ENCODE measurements around the gene FOS.
"Not testable (repeated sequence)": the region's sequence is repeated elsewhere in the genome, so short reads cannot be mapped to it uniquely, and the experiment has no call there.

FOS gene

DNA sequence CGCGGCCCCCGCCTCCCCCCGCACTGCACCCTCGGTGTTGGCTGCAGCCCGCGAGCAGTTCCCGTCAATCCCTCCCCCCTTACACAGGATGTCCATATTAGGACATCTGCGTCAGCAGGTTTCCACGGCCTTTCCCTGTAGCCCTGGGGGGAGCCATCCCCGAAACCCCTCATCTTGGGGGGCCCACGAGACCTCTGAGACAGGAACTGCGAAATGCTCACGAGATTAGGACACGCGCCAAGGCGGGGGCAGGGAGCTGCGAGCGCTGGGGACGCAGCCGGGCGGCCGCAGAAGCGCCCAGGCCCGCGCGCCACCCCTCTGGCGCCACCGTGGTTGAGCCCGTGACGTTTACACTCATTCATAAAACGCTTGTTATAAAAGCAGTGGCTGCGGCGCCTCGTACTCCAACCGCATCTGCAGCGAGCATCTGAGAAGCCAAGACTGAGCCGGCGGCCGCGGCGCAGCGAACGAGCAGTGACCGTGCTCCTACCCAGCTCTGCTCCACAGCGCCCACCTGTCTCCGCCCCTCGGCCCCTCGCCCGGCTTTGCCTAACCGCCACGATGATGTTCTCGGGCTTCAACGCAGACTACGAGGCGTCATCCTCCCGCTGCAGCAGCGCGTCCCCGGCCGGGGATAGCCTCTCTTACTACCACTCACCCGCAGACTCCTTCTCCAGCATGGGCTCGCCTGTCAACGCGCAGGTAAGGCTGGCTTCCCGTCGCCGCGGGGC is at the start of gene FOS:
Gene FOS (plus strand): TSS at position 407 of the 731 bp plus-strand sequence. CDS start 155 bp downstream, at position 562.
- peak; percentile 96 to 97 for DNase-seq

DNA sequence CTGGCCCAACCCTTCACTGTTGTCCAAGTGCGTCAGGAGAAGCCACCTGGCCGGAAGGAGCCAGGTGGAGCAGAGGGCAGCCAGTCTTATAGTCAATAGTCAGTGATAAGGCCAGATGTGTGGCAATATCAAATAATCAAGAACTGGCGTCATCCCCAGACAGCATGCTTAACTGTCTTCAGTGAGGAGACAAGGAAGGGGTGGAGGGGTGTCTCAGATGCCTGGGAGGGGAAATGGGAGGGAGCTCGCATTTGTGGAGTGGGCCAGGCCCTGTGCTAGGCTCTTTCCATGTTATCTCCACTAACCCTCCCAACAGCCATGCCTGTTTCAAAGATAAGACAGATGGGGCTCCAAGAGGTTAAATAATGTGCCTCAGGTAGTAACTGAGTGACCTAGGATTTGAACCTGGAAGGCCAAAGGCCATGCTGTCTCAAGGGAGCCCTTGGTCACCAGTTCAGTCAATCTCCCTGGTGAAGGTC is 48.9 kb upstream of the FOS start:
- DNase-seq: no peak

DNA sequence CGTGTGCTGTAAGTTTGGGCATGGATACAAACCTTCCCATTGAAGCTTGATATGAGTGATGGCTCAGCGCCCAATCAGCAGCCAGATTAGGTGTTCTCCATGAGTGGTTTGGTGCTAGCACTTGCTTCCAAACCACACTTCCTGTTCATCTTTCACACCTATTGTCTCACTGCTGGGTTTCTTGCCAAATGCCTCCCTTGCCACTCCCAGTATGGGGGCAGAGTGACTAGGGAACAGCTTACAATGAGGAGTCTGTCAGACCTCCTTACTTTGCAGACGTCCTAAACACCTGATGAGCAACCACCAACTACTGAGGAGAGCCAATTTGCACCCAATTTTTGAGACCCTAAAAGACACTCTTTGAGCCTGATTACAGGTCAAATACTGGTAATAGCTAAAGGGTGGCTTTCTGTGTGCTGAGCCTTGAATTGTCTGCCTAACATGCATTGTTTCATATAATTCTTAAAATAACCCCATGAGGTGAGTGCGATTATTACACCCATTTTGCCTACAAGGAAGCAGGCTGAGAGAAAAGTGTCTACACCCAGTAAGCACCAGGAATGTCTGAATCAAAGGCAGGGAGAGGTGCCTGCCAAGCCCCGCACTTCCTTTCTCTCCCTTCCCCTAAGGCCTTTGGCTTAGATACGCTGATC is 48.4 kb upstream of the FOS start:
- peak; percentile 48 to 78 for DNase-seq

DNA sequence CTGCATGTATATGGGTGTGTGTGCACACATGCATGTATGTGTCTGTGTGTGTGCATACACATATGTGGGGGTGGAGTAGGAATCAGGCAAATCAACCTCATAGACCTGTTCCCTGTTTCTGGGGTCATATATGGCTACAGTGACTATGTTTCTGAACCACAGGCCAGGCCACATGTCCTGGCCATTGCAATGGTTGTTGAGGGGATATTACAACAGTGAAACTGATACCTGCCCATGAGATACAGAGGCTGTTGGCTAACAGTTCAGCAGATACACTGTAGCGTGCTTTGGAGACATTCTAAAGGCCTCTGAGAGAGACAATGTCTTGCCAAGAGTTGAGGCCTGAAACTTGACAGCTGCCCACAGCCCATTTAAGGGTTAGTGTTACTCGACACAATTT is 47.3 kb upstream of the FOS start:
- DNase-seq: no peak

DNA sequence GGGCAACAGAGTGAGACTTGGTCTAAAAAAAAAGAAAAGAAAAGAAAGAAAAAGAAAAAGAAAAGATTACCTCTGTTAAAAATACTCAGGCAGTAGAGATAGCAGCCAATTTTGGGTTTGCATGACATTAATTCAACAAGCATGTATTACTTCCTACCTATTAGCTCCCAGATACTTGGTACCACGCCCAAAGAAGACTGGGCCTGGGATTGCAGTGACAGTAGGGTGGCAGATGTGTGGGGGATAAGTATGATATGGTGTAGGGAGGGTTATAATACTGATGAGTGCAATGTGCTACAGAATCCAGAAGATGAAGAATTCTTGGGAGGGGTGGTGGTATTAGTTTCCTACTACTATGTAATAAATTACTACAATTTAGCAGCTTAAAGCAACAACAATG is 46.4 kb upstream of the FOS start:
- DNase-seq: no peak

DNA sequence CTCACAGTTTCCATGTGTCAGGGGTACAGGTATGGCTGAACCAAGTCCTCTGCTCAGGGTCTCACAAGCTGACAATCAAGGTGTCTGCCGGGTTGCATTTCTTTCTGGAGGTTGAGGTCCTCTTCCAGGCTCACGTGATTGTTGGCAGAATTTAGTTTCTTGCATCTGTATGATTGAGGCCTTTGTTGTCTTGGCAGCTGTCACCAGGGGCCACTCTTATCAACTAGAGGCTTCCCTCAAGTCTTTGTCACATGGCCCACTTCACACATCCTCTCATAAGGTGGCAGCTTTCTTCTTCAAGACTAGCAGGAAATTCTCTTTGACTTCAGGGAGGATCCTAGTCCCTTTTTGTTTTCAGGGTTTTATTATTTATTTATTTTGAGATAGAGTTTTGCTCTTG is 46.0 kb upstream of the FOS start:
- peak; percentile 63 to 83 for DNase-seq

DNA sequence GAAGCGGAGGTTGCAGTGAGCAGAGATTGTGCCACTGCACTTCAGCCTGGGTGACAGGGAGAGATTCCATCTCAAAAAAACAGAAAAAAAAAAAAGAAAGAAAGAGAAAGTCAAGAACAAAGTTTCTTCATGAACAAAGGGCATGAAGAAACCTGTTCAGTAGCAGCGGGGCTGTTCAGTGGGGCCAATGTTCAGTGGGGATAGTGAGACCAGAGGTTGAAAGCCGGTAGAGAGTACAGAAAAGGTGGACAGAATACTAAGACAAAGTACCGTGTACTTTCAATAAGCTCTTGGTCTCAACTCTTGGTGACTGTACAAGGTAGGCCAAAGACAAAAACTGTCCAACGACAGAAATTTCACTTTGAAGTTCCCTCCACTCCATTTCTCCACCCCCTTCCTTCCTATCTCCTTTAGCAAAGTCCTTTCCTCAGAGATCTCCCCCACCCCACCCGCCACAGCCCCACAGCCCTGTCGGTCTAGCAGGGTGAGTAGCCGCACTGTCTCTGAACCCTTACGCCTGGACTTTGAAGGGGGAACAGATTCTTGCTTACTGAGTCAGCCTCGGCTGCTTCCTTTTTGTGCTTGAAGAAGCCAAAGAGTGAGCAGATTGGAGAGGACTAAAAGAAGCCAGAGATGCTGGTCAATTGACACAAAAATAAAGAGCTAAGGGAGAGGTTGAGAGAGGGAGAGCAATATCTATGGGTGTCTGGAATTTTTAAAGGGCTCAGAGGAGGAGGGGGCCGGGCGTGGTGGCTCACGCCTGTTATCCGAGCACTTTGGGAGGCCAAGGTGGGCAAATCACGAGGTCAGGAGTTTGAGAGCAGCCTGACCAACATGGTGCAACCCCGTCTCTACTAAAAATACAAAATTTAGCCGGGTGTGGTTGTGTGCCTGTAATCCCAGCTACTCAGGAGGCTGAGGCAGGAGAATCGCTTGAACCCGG is 44.2 kb upstream of the FOS start:
- DNase-seq: peak in 1 of 2 donors; percentile 56

DNA sequence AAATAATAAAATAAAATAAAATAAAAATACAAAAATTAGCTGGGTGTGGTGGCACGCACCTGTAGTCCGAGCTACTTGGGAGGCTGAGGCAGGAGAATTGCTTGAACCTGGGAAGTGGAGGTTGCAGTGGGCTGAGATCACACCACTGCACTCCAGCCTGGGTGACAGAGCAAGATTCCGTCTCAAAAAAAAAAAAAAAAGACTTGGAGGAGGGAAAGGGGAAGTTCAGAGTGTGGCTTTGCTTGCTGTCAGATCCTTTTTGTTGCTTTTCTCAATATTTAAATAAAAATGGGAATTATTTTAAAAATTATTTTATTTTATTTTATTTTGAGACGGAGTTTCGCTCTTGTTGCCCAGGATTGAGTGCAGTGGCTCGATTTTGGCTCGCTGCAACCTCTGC is 43.4 kb upstream of the FOS start:
- not testable (repeated sequence) for DNase-seq

DNA sequence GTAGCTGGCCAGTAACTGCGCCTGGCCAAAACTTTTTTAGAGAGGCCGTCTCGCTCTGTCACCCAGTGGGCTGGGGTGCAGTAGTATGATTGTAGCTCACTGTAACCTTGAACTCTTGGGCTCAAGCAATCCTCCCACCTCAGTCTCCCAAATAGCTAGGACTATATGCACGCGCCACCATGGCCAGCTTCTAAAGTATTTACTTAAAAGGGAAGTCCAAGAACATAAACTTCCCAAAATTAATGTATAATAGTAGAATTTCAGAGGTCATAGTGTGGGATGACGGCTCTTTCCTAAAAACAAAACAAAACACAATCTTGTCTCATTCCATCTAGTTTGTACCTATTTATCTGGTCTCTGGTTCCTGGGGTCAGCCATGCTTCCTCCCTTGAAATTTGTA is 42.2 kb upstream of the FOS start:
- no peak for DNase-seq

DNA sequence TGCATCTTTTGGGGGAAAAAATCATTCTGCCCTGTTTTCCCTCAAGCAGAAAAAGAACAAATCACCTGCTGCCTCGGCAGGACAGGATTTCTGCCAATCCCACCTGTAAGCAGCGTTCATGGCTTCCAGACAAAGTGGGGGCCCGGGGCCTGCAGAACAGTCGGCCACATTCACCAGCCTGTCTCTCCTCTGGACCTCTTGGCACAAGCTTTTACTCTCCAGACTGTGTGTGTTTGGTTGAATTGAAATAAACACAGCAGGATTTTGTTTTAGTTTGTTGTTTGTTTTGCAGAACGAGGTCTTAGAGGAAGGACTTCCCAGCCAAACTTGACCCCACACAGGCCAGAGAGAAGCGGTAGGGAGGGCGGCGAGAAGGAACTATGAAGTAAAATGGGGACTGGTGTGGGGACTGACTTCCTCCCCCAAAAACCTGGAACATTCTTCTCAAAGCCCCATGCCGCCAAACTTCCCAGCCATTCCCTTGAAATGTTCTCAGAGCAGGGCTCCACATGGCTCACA is 41.7 kb upstream of the FOS start:
- DNase-seq: no peak

DNA sequence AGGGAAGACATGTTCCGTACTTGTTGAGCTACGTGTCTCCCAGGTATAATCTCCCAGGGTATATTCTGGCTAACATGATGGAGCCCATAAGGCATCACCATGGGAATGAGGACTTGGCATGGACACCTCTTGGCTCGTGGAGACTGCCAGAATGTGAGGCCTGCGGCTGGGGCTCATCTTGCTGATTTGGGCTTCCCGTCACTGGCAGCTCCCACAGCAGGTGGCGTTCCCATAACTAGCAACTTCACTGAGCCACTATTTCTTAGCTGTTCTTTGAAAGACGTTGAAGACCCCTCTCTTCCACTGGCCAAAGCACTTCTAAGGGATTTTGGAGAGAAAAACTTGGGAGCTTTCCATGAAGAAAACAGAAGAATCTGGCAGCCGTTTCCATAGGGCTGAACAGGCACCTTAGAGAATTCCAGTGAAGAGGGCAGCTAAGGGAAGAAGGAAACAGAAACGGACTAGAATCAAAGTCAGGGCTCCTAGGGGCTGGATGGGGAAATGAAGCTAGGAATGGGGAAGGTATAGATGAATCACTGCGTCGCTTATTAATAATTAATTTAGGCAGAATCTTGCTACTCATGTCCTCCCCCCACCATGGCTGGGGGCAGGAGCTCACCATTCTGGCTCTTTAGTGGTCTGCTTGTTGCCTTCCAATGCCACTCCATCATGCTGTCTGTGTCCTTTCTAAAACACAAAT is 39.7 kb upstream of the FOS start:
- no peak for DNase-seq

DNA sequence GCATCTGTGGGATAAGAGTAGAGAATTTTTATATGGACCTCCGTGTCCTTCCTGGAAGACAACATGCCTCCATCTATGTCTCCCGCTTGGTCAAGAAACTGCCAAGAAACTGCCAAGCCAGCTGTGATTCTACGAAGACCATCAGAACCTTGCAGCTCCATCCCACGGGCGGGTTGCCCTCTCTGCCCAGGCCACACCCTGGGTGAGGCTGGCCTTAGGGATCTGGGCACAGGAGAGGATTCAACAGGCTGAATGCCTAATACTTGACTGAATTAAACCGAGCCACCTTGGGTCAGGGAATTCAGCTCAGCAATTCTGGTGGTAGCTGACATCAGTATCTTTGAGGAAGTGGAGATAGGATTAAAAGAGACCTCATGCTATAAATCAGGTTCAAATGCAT is 37.8 kb upstream of the FOS start:
- DNase-seq: no peak

DNA sequence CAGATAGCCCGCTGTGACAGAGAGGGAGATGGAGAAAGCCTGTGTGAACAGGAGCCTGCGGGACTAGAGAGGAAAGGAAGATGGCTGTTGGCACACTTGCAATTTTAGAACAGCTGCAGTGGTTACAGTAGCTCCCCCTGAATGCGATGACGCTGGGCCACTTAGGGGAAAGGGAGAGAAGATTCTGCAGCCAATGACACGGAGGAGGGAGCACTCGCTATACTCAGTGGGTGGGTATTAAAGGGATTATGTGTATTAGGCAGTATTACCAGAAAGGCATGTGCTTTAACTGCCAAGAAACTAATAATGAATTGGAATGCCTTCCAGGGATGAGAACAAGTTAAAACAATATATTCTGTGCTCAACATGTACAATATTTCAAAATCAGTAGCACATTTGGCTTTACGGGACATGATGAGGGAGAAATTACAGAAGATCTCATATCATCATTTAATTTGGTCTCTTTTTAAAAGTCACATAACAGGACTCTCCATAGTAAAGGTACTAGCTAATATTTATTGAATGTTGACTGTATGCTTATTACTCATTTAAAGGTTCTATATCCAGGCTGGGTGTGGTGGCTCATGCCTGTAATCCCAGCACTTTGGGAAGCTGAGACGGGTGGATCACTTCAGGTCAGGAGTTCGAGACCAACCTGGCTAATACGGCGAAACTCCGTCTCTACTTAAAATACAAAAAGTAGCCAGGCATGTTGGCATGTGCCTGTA is 35.9 kb upstream of the FOS start:
- DNase-seq: no peak

DNA sequence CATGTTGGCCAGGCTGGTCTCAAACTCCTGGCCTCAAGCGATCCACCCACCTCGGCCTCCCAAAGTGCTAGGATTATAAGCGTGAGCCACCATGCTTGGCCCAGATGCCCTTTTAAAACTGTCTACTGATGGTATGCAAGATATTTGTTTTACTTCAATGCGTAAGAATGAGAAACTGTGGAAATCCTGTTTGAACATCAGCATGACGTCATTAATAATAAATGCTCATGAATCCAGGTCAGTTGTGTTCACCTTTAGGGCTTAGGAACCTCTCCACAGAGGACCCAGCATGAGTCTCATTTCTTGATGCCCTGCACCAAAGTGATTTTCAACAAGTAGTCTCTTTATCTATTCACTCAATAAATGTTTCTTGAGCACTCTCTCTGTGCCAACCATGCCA is 34.5 kb upstream of the FOS start:
- no peak for DNase-seq

DNA sequence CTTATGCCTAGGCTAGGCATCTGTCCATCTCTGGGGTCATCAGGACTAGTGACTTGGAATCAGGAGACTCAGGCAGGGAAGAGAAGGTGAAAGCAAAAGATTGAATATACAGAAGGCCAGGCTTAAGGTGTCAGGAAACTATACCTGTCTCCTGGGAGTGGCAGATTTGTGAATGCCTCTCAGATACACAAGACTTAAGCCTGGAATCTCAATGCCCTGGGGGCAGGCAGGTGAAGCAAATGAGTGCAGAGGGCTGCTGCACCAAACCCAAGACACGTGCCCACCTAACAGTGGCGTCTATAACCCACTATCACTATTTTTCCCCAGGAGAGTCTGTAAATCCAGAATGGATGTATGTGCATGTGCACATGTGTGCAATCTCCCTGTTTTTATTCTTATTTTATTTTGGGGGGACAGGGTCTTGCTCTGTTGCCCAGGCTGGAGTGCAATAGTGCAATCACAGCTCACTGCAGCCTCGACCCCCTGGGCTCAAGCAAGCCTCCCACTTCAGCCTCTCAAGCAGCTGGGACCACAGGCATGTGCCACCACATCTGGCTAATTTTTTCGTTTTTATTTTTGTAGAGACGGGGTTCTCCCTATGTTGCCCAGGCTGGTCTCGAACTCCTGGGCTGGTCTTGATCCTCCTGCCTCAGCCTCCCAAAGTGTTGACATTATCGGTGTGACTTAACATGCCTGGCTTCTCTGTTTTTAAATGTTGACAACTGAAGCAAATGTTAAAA is 31.9 kb upstream of the FOS start:
- no peak for DNase-seq

DNA sequence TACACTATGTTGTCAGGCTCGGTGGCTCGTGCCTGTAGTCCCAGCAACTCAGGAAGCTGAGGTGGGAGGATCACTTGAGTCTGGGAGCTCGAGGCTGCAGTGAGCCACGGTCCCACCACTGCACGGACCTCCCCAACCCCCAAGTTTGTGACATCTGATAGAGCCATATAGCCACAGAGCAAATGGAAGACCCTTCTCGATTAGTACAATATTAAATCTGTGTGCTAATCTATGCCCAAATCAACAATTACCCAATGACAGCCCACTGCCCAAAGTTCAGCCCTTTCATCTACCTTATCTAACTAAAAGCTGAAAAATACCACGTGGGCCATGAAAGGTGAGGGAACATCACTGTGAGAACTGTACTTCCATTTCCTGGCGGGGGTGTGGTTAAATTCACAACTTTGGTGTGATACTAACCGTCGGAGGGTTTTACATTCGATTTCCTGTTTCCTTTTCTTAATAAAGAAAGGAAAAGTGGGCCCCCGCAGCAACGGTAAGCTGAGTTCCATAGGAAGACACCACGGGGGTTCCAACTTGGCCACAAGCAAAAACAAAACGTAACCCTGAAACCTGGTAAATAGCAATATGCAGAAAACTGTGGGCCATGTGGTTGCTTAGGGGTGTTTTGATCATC is 31.2 kb upstream of the FOS start:
- DNase-seq: peak; percentile 78 to 91

DNA sequence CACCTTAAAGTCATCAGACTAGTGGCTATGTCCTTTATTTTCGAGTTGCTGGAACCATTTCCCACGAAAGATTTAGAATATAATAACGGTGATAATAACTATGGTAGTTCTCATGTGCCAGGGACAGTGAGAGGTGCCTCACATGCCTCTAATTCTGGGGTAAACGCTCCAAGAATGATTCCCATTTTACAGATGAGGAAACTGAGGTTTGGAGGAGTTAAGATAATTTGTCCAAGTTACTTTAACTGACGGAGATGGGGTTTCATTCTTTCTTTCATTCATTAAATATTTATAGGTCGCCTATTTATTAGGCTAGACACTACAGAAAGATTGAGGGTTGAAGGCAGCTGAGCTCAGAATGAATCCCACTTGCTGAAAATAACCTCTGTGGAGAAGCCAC is 30.7 kb upstream of the FOS start:
- no peak for DNase-seq

DNA sequence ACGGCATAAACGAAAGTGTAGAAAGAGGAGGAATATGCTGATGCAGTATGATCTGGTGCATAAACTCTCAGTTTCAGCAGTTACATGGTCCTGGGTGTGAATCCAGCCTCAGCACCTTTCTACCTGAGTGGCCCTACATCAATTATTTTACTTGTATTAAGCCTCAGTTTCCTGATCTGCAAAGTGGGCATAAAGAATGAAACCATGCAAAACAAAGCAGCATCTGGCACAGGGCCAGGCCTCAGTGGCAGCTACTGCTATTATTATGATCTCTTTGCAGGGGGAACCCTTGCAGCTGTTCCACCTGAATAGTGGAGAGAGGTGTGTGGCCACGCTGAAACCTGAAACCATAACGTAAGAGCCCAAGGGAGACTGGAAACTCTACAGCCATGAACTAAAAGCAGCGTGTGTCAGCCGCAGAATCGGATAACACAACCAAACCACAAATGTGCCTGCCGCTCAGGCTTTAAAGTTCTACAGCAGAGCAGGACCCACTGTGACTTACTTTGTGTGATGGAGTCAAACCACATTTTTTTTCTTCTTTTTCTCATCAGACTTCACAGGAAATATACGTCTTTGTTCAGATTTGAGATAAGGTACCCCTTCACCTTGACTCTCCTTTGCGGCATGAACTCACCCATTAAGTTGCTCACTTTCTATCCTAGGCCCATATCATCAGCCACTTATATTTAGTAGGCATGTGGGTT is 29.2 kb upstream of the FOS start:
- peak; percentile 87 to 93 for DNase-seq

DNA sequence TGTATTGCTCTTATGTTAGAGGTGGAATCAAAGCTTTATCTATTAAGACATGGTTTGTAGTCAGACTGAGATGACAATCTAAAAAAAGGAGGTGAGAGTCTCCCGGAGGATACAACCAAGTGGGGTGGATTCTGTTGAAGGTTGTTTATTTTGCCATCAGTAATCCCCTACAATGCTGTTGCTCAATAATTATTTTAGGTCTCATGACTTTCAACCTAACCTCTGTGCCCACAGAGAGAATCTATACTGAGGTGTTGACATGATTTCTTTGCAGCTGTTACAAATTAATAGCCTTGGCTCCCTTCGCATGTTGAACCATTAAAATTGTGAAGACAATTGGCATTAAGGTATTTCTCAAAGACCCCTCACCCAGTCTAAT is 28.7 kb upstream of the FOS start:
- DNase-seq: no peak

DNA sequence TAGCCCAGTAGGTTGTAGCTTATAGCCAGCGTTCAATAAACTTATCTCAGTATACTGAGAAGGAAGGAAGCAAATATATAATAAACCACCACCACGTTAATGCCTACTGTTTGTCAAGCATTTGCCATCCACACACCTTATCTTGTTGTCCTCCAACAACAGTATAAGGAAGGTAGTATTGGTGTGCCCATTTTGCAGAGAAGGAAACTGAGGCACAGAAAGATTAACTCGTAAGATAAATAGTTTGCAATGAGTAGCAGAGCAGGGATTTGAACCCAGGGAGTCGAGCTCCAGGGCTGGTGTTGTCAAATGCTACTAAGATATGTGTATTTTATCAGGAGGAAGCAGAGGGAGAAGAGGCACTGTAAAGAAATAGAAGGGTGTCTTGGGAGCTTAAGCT is 27.8 kb upstream of the FOS start:
- DNase-seq: no peak
